Upper lobe of left lung (tissue), 6 donors: ENCODE data around the gene STING1. TPM values are rescaled to one million over a fixed set of nuclear protein-coding genes. Genes with fewer than 3 reads are reported as not detected.

Experiments used
- ATAC-seq, 2 donors: fragments of 200-7000 bp; cut with Tn5 transposase; one replicate each; pipeline ENCODE4 v1.9.1; 2022; ENCODE audit warnings: mild to moderate bottlenecking in 2 of 2, moderate library complexity in 2 of 2; ENCODE audit not compliant: low FRiP score in 2 of 2
- DNase-seq, 2 donors: peaks; one replicate each; pipeline ENCODE4 v3.0.0-alpha.2; 2019 to 2020
- H3K27ac ChIP-seq, 4 donors: fragments of 200-600 bp; sonication (generic); one replicate each; pipeline ENCODE4 v1.5.1; 2016 to 2019
- H3K27me3 ChIP-seq, 4 donors: fragments of 200-600 bp; sonication (generic); one replicate each; pipeline ENCODE4 v1.5.1; 2017 to 2019
- H3K36me3 ChIP-seq, 4 donors: fragments of 200-600 bp; sonication (generic); one replicate each; pipeline ENCODE4 v1.5.1; 2016 to 2019
- H3K4me1 ChIP-seq, 4 donors: fragments of 200-600 bp; sonication (generic); one replicate each; pipeline ENCODE4 v1.5.1; 2018 to 2019
- H3K4me3 ChIP-seq, 4 donors: fragments of 200-600 bp; sonication (generic); one replicate each; pipeline ENCODE4 v1.5.1; 2017 to 2019; ENCODE audit warnings: mild to moderate bottlenecking in 2 of 4, moderate library complexity in 1 of 4
- H3K9me3 ChIP-seq, 4 donors: fragments of 200-600 bp; sonication (generic); one replicate each; pipeline ENCODE4 v1.5.1; 2018 to 2019
- EP300 ChIP-seq, 4 donors: sonication (generic); formaldehyde crosslinking; IDR thresholded peaks; one replicate each; pipeline ENCODE4 v1.5.1; 2017; ENCODE audit warnings: antibody characterized with exemption in 4 of 4, control low read depth in 2 of 4
- POLR2A ChIP-seq, 4 donors: fragments of 450-650 bp; IDR thresholded peaks; one replicate each; pipeline ENCODE4 v1.5.1; 2016 to 2017; ENCODE audit warnings: antibody characterized with exemption in 4 of 4, mild to moderate bottlenecking in 2 of 4
- POLR2AphosphoS5 ChIP-seq, 2 donors: sonication (generic); formaldehyde crosslinking; IDR thresholded peaks; one replicate each; pipeline ENCODE4 v1.5.1; 2017; ENCODE audit warnings: antibody characterized with exemption in 2 of 2
- WGBS, 2 donors: methylation state at CpG; one replicate each; pipeline ENCODE4 v1.1.5; 2017 to 2018; 5-methylcytosine and 5-hydroxymethylcytosine counted together
- total RNA-seq, 6 donors: library from RNA; depleted of rRNA in 4 of 6; stranded (reverse); fragments of >200 nt in 4 of 6; gene quantifications; one replicate each; pipeline versions ENCODE4 v1.1.0 to v1.2.1, GENCODE V29; 2016 to 2021
- TF ChIP-seq, protein P1 (sequence below), 6 experiments: fragments of 450-650 bp in 4 of 6; fragments of 200-600 bp in 2 of 6; sonication (generic) in 2 of 6; IDR thresholded peaks; one replicate each; pipeline ENCODE4 v1.5.1; 2016 to 2019; ENCODE audit warnings: antibody characterized with exemption in 6 of 6
- donor health status: DM: no; HTN: no; CAD: no; lungs with moderate emphysema.
- donor health status: DM: no; HTN: yes; CAD: no; lungs with severe emphysema.

The STING1 gene
- total RNA-seq, 6 donors from 2014 or later: 70.3 to 141 (median 107) TPM

DNA sequence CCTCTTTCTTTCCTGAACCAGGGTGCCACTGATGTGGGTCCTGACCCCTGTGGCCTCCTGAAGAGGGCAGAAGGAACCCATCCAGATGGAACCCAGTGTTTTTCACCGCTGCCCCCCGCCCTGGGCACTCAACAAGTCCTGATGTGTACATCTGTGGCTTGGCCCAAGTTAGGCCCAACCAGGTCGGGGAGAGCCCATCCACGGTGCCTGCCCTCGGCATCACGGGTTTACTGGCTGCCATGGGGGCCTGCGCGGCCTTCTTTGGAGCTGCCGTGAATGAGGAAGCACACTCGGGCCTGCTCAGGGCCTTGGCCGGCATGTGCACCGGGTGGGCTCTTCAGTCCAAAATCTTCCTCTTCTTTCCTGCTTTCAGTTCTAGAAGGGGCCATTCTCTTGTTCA is 25.8 kb downstream of the STING1 start:
- H3K4me1 ChIP-seq: peaks cover 13 to 35% (median 17%) of the 10 kb centered on the region in 4 donors
- no peak overlapping the region for H3K4me3 ChIP-seq
- WGBS, 2 donors: 85 to 86% methylated on average over 5 to 12 of the region's 12 CpGs
- H3K27ac ChIP-seq: no peak overlapping the region
- H3K9me3 ChIP-seq: no peaks in the 10 kb centered on the region
- peaks cover 0 to 32% (median 3%) of the 10 kb centered on the region in 4 donors for H3K36me3 ChIP-seq
- no peaks in the 10 kb centered on the region for H3K27me3 ChIP-seq
- ATAC-seq (no peak), DNase-seq (peak in 1 of 2 donors; percentile 42)
- TF ChIP-seq EP300 (IDR thresholded peaks at IDR 0.05): no peak
- TF ChIP-seq, protein P1, sequence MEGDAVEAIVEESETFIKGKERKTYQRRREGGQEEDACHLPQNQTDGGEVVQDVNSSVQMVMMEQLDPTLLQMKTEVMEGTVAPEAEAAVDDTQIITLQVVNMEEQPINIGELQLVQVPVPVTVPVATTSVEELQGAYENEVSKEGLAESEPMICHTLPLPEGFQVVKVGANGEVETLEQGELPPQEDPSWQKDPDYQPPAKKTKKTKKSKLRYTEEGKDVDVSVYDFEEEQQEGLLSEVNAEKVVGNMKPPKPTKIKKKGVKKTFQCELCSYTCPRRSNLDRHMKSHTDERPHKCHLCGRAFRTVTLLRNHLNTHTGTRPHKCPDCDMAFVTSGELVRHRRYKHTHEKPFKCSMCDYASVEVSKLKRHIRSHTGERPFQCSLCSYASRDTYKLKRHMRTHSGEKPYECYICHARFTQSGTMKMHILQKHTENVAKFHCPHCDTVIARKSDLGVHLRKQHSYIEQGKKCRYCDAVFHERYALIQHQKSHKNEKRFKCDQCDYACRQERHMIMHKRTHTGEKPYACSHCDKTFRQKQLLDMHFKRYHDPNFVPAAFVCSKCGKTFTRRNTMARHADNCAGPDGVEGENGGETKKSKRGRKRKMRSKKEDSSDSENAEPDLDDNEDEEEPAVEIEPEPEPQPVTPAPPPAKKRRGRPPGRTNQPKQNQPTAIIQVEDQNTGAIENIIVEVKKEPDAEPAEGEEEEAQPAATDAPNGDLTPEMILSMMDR (IDR thresholded peaks at IDR 0.05): no peak
- no peak for TF ChIP-seq POLR2AphosphoS5 (IDR thresholded peaks at IDR 0.05)
- TF ChIP-seq POLR2A (IDR thresholded peaks at IDR 0.05): no peak

DNA sequence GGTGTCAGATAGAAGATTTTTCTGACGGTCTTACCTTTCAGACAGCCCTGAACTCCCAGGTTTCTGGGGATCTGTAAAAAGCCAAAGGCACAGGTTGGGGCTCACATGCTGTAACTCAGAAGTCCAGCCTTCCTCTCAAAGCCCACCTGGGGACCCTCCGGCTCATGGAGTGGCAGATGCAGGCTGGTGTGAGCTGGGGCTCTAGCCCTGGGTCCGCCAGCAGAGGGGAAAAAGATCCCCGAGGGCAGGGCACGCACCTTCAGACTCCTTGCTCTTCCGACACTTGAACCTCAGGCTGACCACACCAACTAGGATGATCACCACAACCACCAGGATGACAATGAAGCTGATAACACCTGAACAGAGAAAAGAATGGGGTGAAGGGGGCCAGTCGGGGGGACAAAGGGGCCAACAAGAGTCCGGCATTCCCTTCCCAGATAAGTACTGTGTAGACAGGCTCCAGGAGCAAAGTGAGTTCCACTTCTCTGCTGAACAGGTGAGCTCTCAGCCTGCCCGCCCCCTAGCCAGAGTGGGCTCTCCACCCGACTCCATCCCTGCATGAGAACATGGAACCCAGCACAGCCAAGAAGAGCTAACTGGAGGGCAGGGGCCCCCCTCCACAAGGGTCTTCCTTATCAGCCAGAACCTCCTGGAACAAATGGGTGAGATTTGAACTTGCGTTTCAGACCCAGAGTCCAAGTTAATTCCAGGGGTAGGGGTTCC is 27.8 kb downstream of the STING1 start:
- Histone ChIP-seq H3K4me1 (peaks cover 9 to 22% (median 13%) of the 10 kb centered on the region in 4 donors), H3K4me3 (no peak overlapping the region), H3K27me3 (no peaks in the 10 kb centered on the region), H3K27ac (no peak overlapping the region), H3K36me3 (peaks cover 0 to 47% (median 3%) of the 10 kb centered on the region in 4 donors), H3K9me3 (no peaks in the 10 kb centered on the region)
- DNase-seq: no peak
- no peak for ATAC-seq
- TF ChIP-seq POLR2A (IDR thresholded peaks at IDR 0.05) (no peak), POLR2AphosphoS5 (IDR thresholded peaks at IDR 0.05) (no peak), EP300 (IDR thresholded peaks at IDR 0.05) (no peak)
- TF ChIP-seq, protein P1 (IDR thresholded peaks at IDR 0.05): no peak
- WGBS, 2 donors: 80 to 87% methylated on average over 11 of the region's 11 CpGs

DNA sequence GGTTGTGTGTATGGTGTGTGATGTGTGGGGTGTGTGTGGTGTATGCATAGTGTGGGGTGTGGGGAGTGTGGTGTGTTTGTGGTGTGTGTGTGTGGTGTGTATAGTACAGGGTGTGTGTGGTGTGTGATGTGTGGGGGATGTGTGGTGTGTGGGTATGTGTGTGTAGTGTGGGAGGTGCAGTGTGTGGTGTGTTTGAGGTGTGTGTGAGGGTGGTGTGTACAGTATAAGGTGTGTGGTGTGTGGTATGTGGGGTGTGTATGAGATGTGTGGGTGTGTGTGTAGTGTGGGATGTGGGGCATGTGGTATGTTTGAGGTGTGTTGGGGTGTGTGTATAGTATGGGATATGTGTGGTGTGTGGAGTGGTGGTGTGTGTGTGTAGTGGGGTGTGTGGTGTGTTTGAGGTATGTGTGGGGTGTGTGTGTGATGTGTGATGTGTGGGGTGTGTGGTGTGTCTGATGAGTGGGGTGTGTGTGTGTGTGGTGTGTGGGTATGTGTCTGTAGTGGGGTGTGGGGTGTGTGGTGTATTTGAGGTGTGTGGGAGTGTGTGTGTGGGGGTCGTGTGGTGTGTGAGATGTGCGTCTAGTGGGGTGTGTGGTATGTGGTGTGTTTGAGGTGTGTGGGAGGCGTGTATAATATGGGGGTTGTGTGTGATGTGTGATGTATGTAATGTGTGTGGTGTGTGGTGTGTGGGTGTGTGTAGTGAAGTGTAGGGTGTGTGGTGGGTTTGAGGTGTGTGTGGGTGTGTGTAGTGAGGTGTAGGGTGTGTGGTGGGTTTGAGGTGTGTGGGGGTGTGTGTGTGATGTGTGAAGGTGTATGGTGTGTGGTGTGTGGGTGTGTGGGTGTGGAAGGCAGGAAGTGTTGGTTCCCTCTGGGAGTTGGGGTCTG is 28.6 kb downstream of the STING1 start:
- 80 to 87% methylated on average over 3 of the region's 3 CpGs for WGBS, 2 donors
- H3K4me1 ChIP-seq: peaks cover 3 to 14% (median 7%) of the 10 kb centered on the region in 4 donors
- H3K27ac ChIP-seq: no peak overlapping the region
- TF ChIP-seq POLR2A (IDR thresholded peaks at IDR 0.05): no peak
- TF ChIP-seq POLR2AphosphoS5 (IDR thresholded peaks at IDR 0.05): no peak
- TF ChIP-seq, protein P1 (IDR thresholded peaks at IDR 0.05): no peak
- no peak for TF ChIP-seq EP300 (IDR thresholded peaks at IDR 0.05)
- no peaks in the 10 kb centered on the region for H3K9me3 ChIP-seq
- no peak for DNase-seq
- H3K27me3 ChIP-seq: no peaks in the 10 kb centered on the region
- peaks cover 0 to 51% (median 3%) of the 10 kb centered on the region in 4 donors for H3K36me3 ChIP-seq
- no peak overlapping the region for H3K4me3 ChIP-seq
- ATAC-seq: peak in 1 of 2 donors; percentile 6

DNA sequence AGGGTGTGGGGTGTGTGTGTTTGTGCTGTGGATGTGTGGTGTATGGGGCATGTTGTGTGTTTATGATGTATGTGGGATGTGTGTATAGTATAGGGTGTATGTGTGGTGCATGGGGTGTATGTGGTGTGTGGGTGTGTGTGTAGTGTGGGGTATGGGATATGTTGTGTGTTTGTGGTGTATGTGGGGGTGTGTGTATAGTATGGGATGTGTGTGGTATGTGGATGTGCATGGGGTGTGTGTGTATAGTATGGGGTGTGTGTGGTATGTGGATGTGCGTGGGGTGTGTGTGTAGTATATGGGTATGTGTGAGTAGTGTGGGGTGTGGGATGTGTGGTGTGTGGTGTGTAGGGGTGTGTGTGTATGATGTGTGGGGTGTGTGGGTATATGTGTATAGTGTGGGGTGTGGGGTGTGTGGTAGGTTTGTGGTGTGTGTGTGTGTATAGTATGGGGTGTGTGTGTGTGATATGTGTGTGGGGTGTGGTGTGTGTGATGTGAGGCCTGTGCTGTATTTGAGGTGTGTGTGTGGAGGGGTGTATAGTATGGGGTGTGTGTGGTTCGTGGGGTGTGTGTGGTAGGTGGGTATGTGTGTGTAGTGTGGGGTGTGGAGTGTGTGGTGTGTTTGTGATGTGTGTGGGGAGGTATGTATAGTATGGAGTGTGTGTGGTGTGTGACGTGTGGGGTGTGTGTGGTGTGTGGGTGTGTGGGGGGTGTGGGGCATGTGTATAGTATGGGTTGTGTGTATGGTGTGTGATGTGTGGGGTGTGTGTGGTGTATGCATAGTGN is 30.5 kb downstream of the STING1 start:
- H3K4me1 ChIP-seq: peaks cover 0 to under 1% (median 0%) of the 10 kb centered on the region in 4 donors
- DNase-seq (no peak), ATAC-seq (peak in 1 of 2 donors; percentile 63)
- no peak overlapping the region for H3K4me3 ChIP-seq
- no peaks in the 10 kb centered on the region for H3K9me3 ChIP-seq
- H3K27ac ChIP-seq: no peak overlapping the region
- H3K36me3 ChIP-seq: peaks cover 0 to 56% (median 3%) of the 10 kb centered on the region in 4 donors
- no peaks in the 10 kb centered on the region for H3K27me3 ChIP-seq
- 79 to 88% methylated on average over 3 of the region's 3 CpGs for WGBS, 2 donors
- TF ChIP-seq POLR2A (IDR thresholded peaks at IDR 0.05) (no peak), EP300 (IDR thresholded peaks at IDR 0.05) (no peak)
- TF ChIP-seq, protein P1 (IDR thresholded peaks at IDR 0.05): no peak
